Panc1 (cell line): ENCODE data around the gene MYG1. TPM values are rescaled to one million over a fixed set of nuclear protein-coding genes. Genes with fewer than 3 reads are reported as not detected.

ENCODE experiments used
- ATAC-seq: fragments of 200-7000 bp; cut with Tn5 transposase; 2 replicates; pipeline ENCODE4 v1.9.1; 2020; ENCODE audit warnings: mild to moderate bottlenecking, moderate library complexity
- BruUV-seq: library from RNA; stranded (reverse); fragments of 400-500 nt; replicated peaks from 2 replicates; lab custom pipeline; 2021; lab: Mats Ljungman, UMichigan
- CTCF ChIA-PET: fragments of 300-600 bp; sonication (Branson Sonifier 250); formaldehyde crosslinking; loops from one replicate; lab custom pipeline; 2022; ENCODE audit warnings: antibody characterized with exemption; lab: Charles Lee
- POLR2A ChIA-PET: fragments of 300-600 bp; sonication (Branson Sonifier 250); formaldehyde crosslinking; loops from one replicate; lab custom pipeline; 2022; ENCODE audit warnings: antibody characterized with exemption; lab: Charles Lee
- DNase-seq: peaks from one replicate; pipeline ENCODE4 v3.0.0-alpha.2; 2010; ENCODE audit warnings: low read depth, low spot score
- H3K27ac ChIP-seq: 2 replicates; pipeline ENCODE4 v1.5.1; 2011; ENCODE audit warnings: mild to moderate bottlenecking, low read length, inconsistent platforms
- H3K27me3 ChIP-seq: fragments of 200-500 bp; sonication (Bioruptor generic); 2 replicates; pipeline ENCODE4 v1.6.0; 2014; ENCODE audit warnings: low read length, inconsistent platforms; ENCODE audit not compliant: control insufficient read depth, insufficient read depth
- H3K36me3 ChIP-seq: fragments of 200-500 bp; sonication (Bioruptor generic); 2 replicates; pipeline ENCODE4 v1.5.1; 2014; ENCODE audit warnings: inconsistent platforms, mild to moderate bottlenecking, low read length, moderate library complexity; ENCODE audit not compliant: control insufficient read depth, insufficient read depth
- H3K4me1 ChIP-seq: 2 replicates; pipeline ENCODE4 v1.5.1; 2011; ENCODE audit warnings: inconsistent platforms, mild to moderate bottlenecking, low read length, moderate library complexity; ENCODE audit not compliant: control insufficient read depth, insufficient read depth
- H3K4me3 ChIP-seq, 2 experiments: 2 replicates each; pipeline ENCODE4 v1.5.1; 2011 to 2012; ENCODE audit warnings: low read depth in 2 of 2, low read length in 2 of 2, mild to moderate bottlenecking in 2 of 2, inconsistent platforms in 1 of 2, moderate library complexity in 1 of 2
- H3K9me3 ChIP-seq: fragments of 200-500 bp; sonication (Bioruptor generic); 2 replicates; pipeline ENCODE4 v1.5.1; 2014; ENCODE audit warnings: low read depth, mild to moderate bottlenecking, inconsistent platforms, low read length, moderate library complexity; ENCODE audit not compliant: control insufficient read depth, insufficient read depth
- CTCF ChIP-seq: fragments of 450-650 bp; IDR thresholded peaks from 2 replicates; pipeline ENCODE4 v1.5.1; 2017; ENCODE audit warnings: mild to moderate bottlenecking
- POLR2AphosphoS5 ChIP-seq: IDR thresholded peaks from 2 replicates; pipeline ENCODE4 v1.6.1; 2012; ENCODE audit warnings: mild to moderate bottlenecking, low read depth, low read length, moderate library complexity
- REST ChIP-seq, 2 experiments: IDR thresholded peaks; 2 replicates each; pipeline ENCODE4 v1.6.1; 2011 to 2012; ENCODE audit warnings: low read depth in 2 of 2, control low read depth in 1 of 2, low read length in 1 of 2, mild to moderate bottlenecking in 1 of 2, moderate library complexity in 1 of 2; ENCODE audit not compliant: insufficient read depth in 1 of 2
- SIN3A ChIP-seq: IDR thresholded peaks from 2 replicates; pipeline ENCODE4 v1.6.1; 2012; ENCODE audit warnings: low read depth, mild to moderate bottlenecking, low read length, moderate library complexity, borderline replicate concordance; ENCODE audit not compliant: insufficient read depth
- TCF7L2 ChIP-seq: IDR thresholded peaks from 2 replicates; pipeline ENCODE4 v1.6.1; 2011; ENCODE audit warnings: mild to moderate bottlenecking, low read depth, low read length, inconsistent platforms
- in situ Hi-C: cut with HindIII; loops from 2 replicates; pipeline ENCODE4 v1.10.0; 2016; ENCODE audit warnings: low sequenced_read_pairs, low pct_unique_long_range_greater_than_20kb
- intact Hi-C: fragments of 100-400 bp; cut with micrococcal nuclease; formaldehyde crosslinking; loops from one replicate; pipeline ENCODE4 v1.10.0; 2022; ENCODE audit not compliant: unreplicated experiment
- total RNA-seq: library from RNA; stranded (reverse); gene quantifications from one replicate; pipeline ENCODE4 v1.2.1, GENCODE V29; 2021; ENCODE audit not compliant: unreplicated experiment

The MYG1 gene
- total RNA-seq, 1 experiment from 2014 or later, result 77.4 TPM

- DNase-seq (no peak), ATAC-seq (no peak)
- ChIA-PET POLR2A (interaction anchor here (0.6 kb wide), 1 partner anchor 65 kb away, joined by 3 read pairs; no protein-coding TSS in a partner anchor), CTCF (no interaction called here)
- BruUV-seq, result no TSS peak
- TF ChIP-seq CTCF, result no peak
- no peak for TF ChIP-seq POLR2AphosphoS5
- TF ChIP-seq REST (IDR thresholded peaks at IDR 0.05; ENCODE audit: insufficient read depth in 1 of 2, low read depth in 2 of 2, low read length in 1 of 2), result no peak
- TF ChIP-seq TCF7L2, result no peak
- no peak for TF ChIP-seq SIN3A
- Histone ChIP-seq H3K9me3 (no peaks in the 10 kb centered on the region), H3K4me3 (no peak overlapping the region), H3K27me3 (no peaks in the 10 kb centered on the region), H3K36me3 (no peaks in the 10 kb centered on the region), H3K27ac (no peak overlapping the region), H3K4me1 (peaks cover 7% of the 10 kb centered on the region)
- intact Hi-C loops, result no loop called here
- in situ Hi-C loops, result loop anchor here (5.0 kb wide), 1 partner anchor 67 kb away; the partner anchor contains the start of gene AMHR2
Measured at GRCh38 chr12:53355121-53355520, 55.6 kb downstream of the MYG1 start.

Other genes starting within 250 kb of the MYG1 start
- 48.1 TPM for gene TNS2, start 249.6 kb upstream of the MYG1 start, total RNA-seq
- 25.0 TPM for gene SPRYD3, start 220.3 kb upstream of the MYG1 start, total RNA-seq
- 4.7 TPM for gene IGFBP6, start 202.0 kb upstream of the MYG1 start, total RNA-seq
- not detected for gene SOAT2, start 196.2 kb upstream of the MYG1 start, total RNA-seq
- gene ZNF740, start 119.0 kb upstream of the MYG1 start, total RNA-seq, result 46.8 TPM
- gene CSAD, start 118.8 kb upstream of the MYG1 start, total RNA-seq, result 15.4 TPM
- gene ITGB7, start 92.4 kb upstream of the MYG1 start, total RNA-seq, result 0.98 TPM
- 41.2 TPM for gene RARG, start 67.5 kb upstream of the MYG1 start, total RNA-seq
- gene ESPL1, start 31.4 kb upstream of the MYG1 start, total RNA-seq, result 54.6 TPM
- gene PFDN5, start 4.2 kb upstream of the MYG1 start, total RNA-seq, result 340 TPM
- 77.7 TPM for gene AAAS, start 21.9 kb downstream of the MYG1 start, total RNA-seq
- not detected for gene SP7, start 36.7 kb downstream of the MYG1 start, total RNA-seq
- gene SP1, start 80.5 kb downstream of the MYG1 start, total RNA-seq, result 81.0 TPM
- 0.13 TPM for gene AMHR2, start 124.2 kb downstream of the MYG1 start, total RNA-seq
- gene PRR13, start 142.0 kb downstream of the MYG1 start, total RNA-seq, result 454 TPM
- gene PCBP2, start 152.4 kb downstream of the MYG1 start, total RNA-seq, result 836 TPM
- gene MAP3K12, start 199.8 kb downstream of the MYG1 start, total RNA-seq, result 32.2 TPM
- gene TARBP2, start 201.6 kb downstream of the MYG1 start, total RNA-seq, result 67.3 TPM
- not detected for gene NPFF, start 207.8 kb downstream of the MYG1 start, total RNA-seq